CD4-positive, CD25-positive, alpha-beta regulatory T cell (primary cell): ENCODE results near the gene PDE6B. TPM values are rescaled to one million over a fixed set of nuclear protein-coding genes. Genes with fewer than 3 reads are reported as not detected.
A peak's percentile ranks its signal among the peaks of the same experiment; 100 is the strongest.

ENCODE experiments used
- ATAC-seq, 2 donors: fragments of 150-1000 bp; cut with Tn5 transposase; one replicate each; pipeline ENCODE4 v1.10.0; 2021; ENCODE audit warnings: low read depth in 2 of 2, moderate number of reproducible peaks in 2 of 2, moderate library complexity in 1 of 2
- DNase-seq, 3 donors: peaks; one replicate each; pipeline versions ENCODE4 v3.0.0 to v3.0.0-alpha.2; 2012 to 2022; ENCODE audit warnings: mixed read lengths in 1 of 3
- H3K27ac ChIP-seq: one replicate; pipeline ENCODE4 v1.7.0; 2013; ENCODE audit warnings: mild to moderate bottlenecking, low read length; ENCODE audit not compliant: insufficient read depth, poor library complexity, severe bottlenecking
- H3K27me3 ChIP-seq: one replicate; pipeline ENCODE4 v1.7.0; 2013; ENCODE audit warnings: low read length; ENCODE audit not compliant: control insufficient read depth, insufficient read depth
- H3K36me3 ChIP-seq: one replicate; pipeline ENCODE4 v1.7.0; 2013; ENCODE audit warnings: mild to moderate bottlenecking, low read length, moderate library complexity; ENCODE audit not compliant: control insufficient read depth, insufficient read depth
- H3K4me1 ChIP-seq: 2 replicates; pipeline ENCODE4 v1.7.0; 2013; ENCODE audit warnings: mild to moderate bottlenecking, low read length; ENCODE audit not compliant: insufficient read depth, control insufficient read depth, poor library complexity, severe bottlenecking
- H3K4me3 ChIP-seq: one replicate; pipeline ENCODE4 v1.7.0; 2013; ENCODE audit warnings: low read depth, mild to moderate bottlenecking, low read length, moderate library complexity
- H3K9me3 ChIP-seq, 2 experiments: 1 replicate in 1 of 2; 2 replicates in 1 of 2; pipeline ENCODE4 v1.7.0; 2013; ENCODE audit warnings: low read length in 2 of 2, mild to moderate bottlenecking in 1 of 2, moderate library complexity in 1 of 2; ENCODE audit not compliant: control insufficient read depth in 2 of 2
- H3K27ac Mint-ChIP-seq, 3 donors: one replicate each; pipeline ENCODE4 v1.8.0; 2020 to 2022; ENCODE audit warnings: mild to moderate bottlenecking in 3 of 3, mixed read lengths in 3 of 3, moderate library complexity in 2 of 3
- H3K27me3 Mint-ChIP-seq: one replicate; pipeline ENCODE4 v1.8.0; 2022; ENCODE audit warnings: mild to moderate bottlenecking, mixed read lengths
- H3K36me3 Mint-ChIP-seq: one replicate; pipeline ENCODE4 v1.8.0; 2020; ENCODE audit warnings: mixed read lengths
- H3K4me1 Mint-ChIP-seq, 4 donors: one replicate each; pipeline ENCODE4 v1.8.0; 2020 to 2022; ENCODE audit warnings: mixed read lengths in 4 of 4, mild to moderate bottlenecking in 1 of 4
- H3K4me3 Mint-ChIP-seq, 4 donors: one replicate each; pipeline ENCODE4 v1.8.0; 2020 to 2022; ENCODE audit warnings: mild to moderate bottlenecking in 4 of 4, mixed read lengths in 4 of 4, moderate library complexity in 3 of 4
- H3K9me3 Mint-ChIP-seq, 7 donors: one replicate each; pipeline ENCODE4 v1.8.0; 2020 to 2022; ENCODE audit warnings: mixed read lengths in 7 of 7, mild to moderate bottlenecking in 3 of 7, moderate library complexity in 2 of 7
- polyA plus RNA-seq, 4 donors: library from polyadenylated mRNA; unstranded; fragments of 300-500 nt; fragmentation: Illumina TruSeq; gene quantifications; one replicate each; pipeline ENCODE4 v1.2.3, GENCODE V29; 2021
- total RNA-seq: library from RNA; stranded (reverse); gene quantifications from one replicate; pipeline ENCODE4 v1.2.3, GENCODE V29; 2022

PDE6B gene
- total and polyA plus RNA-seq, 5 donors from 2014 or later = 12.3 to 19.8 (median 13.8) TPM

DNA sequence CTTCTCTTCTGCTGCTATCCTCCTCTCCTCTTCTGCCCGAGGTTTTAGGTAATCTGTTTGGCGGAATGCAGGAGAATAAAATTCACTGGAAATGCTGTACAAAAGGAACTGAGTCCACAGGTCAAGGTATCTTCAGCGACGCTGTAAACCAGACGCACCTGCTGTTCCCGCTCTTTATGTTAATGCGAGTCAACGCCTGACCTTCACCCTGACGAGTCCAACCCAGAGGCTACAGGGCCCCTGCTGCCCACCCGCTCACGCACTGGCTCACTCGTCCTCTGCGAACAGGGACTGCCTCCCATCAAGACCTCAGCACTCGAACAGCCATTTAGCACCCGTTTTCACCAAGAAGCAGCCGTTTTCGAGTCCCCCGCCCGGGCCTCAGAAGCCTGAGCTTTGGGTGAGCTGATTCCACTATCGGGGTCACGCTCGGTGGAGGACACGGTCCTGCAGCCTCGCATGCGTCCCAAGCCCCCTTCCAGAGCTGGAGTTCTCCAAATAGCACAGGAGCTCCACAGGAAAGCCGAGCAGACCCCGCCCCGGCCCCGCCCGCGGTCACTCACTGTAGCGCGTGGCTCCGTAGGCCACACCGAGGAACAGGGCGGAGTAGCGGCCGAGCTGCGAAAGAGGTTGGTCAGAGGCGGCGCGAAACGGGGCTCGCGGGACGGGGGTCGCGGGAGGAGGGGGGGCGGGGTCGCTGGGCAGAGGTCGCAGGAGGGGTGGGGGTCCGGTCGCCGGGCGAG, 48.1 kb downstream of the PDE6B start:
- H3K4me3 ChIP-seq = peak overlapping the region; percentile 55
- H3K4me1 ChIP-seq = peaks cover 21% of the 10 kb centered on the region
- peaks cover 6% of the 10 kb centered on the region for H3K27me3 Mint-ChIP-seq
- no peaks in the 10 kb centered on the region for H3K9me3 ChIP-seq
- H3K4me3 Mint-ChIP-seq = peak overlapping the region; percentile 88 to 97 (median 90)
- peaks cover 0 to 16% (median 0%) of the 10 kb centered on the region in 4 donors for H3K4me1 Mint-ChIP-seq
- peak overlapping the region in 2 of 3 donors; percentile 9 to 69 for H3K27ac Mint-ChIP-seq
- no peaks in the 10 kb centered on the region for H3K27me3 ChIP-seq
- DNase-seq = no peak
- peaks cover 22% of the 10 kb centered on the region for H3K36me3 ChIP-seq
- no peak for ATAC-seq
- H3K9me3 Mint-ChIP-seq = no peaks in the 10 kb centered on the region
- H3K27ac ChIP-seq = peak overlapping the region; percentile 97
- peaks cover 10% of the 10 kb centered on the region for H3K36me3 Mint-ChIP-seq

DNA sequence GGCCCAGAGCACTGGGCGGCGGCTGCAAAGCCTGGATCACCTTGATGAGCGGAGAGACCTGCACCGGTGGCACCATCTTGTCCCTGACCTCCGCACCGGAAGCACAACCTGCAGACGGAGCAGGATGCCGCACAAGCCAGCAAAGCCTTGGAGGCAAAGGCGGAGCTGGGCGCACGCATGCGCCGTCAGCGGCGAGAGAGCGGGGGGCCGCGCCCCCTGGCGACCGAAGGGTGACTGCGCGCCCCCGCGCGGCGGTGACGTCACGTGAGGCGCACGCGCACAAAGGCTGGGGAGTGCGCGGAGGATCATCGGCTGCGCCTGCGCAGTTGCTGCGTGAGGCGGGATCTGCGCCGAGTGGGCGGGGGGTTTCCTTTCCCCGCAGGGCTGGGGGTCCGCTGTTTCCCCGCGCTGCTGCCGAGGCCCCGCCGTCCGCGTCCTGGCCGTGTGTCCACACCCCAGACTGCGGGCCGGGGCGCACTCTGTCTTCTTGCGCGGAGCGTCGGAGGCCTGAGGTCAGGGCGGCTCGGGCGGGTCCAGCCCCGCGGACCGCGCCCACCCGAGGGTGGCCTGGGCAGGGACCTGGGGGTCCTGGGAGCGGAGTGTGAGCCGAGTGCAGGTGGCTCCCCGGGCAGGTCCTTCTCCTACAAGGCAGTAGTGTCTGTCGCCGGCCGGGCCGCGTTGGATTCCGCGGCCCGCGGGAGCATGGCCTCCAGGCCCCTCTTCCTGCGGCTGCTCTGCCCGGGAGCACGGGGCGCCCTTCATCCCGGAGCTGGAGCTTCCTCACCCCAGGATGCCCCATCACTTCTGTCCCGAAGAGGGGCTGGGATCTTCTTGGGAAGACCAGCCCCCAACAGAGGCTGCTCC, 49.0 kb downstream of the PDE6B start, which contains the start of the genes ATP5ME and MYL5:
ATP5ME (minus strand) TSS at position 105 of the 864 bp plus-strand sequence; CDS start at position 76, 29 bp downstream.
MYL5 (plus strand) TSS at position 371 of the 864 bp plus-strand sequence. CDS start 3,485 bp downstream, outside the sequence.
- H3K36me3 Mint-ChIP-seq = peaks cover 10% of the 10 kb centered on the region
- H3K4me3 Mint-ChIP-seq = peak within 1 kb of the TSS; percentile 88 to 97 (median 92)
- H3K27ac Mint-ChIP-seq = peak within 1 kb of the TSS; percentile 69 to 94 (median 86)
- H3K4me3 ChIP-seq = peak within 1 kb of the TSS; percentile 55
- H3K27me3 ChIP-seq = no peaks in the 10 kb centered on the region
- H3K36me3 ChIP-seq = peaks cover 22% of the 10 kb centered on the region
- ATAC-seq (peak; percentile 93 to 94), DNase-seq (peak; percentile 96 to 98 (median 96))
- H3K4me1 ChIP-seq = peaks cover 21% of the 10 kb centered on the region
- H3K27me3 Mint-ChIP-seq = peaks cover 6% of the 10 kb centered on the region
- H3K9me3 ChIP-seq = no peaks in the 10 kb centered on the region
- H3K4me1 Mint-ChIP-seq = peaks cover 0 to 16% (median 0%) of the 10 kb centered on the region in 4 donors
- no peaks in the 10 kb centered on the region for H3K9me3 Mint-ChIP-seq
- H3K27ac ChIP-seq = peak within 1 kb of the TSS; percentile 97

DNA sequence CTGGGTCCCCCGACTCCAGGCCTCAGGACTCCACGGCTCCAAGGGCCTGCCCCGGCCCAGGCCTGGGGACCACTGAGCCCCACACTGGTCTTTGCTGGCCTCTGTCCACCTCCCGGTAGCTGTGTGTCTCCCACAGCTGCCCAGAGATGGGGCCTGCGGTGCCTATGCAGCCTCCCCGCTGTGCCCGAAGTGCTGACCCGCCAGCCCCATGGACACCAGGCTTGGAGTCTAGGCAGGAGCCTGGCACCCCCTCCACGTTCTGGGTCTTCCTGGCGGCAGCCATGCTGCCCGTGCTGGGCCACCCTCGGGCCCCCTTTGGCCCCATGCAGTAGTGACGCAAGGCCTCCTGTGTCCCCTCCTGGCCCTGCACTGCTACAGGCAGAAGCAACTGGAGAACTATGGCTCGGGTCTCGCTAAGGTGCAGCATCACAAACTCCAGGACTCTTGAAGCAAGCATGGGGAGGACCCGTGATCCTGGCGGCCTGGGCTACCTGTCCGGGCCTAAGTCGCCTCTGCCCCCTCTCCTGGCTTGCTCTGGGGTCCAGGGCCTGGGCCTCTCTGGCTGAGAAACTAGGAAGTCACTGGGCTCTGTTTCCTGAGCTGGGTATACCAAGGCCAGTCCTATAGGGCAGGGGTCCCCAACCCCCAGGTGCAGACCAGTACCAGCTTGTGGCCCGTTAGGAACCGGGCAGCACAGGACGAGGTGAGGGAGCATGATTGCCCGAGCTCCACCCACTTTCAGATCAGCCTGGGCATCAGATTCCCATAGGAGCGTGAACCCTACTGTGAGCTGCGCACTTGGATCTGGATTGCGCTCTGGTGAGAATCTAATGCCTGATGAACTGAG, 49.9 kb downstream of the PDE6B start:
- Histone ChIP-seq H3K27ac (peak overlapping the region; percentile 97), H3K4me3 (no peak overlapping the region), H3K9me3 (no peaks in the 10 kb centered on the region), H3K4me1 (peaks cover 24% of the 10 kb centered on the region), H3K27me3 (no peaks in the 10 kb centered on the region), H3K36me3 (peaks cover 22% of the 10 kb centered on the region)
- ATAC-seq = no peak
- peaks cover 10% of the 10 kb centered on the region for H3K36me3 Mint-ChIP-seq
- peak overlapping the region in 2 of 3 donors; percentile 20 to 94 for H3K27ac Mint-ChIP-seq
- DNase-seq = no peak
- H3K27me3 Mint-ChIP-seq = peaks cover 6% of the 10 kb centered on the region
- no peaks in the 10 kb centered on the region for H3K9me3 Mint-ChIP-seq
- H3K4me3 Mint-ChIP-seq = peak overlapping the region; percentile 88 to 97 (median 90)
- H3K4me1 Mint-ChIP-seq = peaks cover 0 to 18% (median 0%) of the 10 kb centered on the region in 4 donors

DNA sequence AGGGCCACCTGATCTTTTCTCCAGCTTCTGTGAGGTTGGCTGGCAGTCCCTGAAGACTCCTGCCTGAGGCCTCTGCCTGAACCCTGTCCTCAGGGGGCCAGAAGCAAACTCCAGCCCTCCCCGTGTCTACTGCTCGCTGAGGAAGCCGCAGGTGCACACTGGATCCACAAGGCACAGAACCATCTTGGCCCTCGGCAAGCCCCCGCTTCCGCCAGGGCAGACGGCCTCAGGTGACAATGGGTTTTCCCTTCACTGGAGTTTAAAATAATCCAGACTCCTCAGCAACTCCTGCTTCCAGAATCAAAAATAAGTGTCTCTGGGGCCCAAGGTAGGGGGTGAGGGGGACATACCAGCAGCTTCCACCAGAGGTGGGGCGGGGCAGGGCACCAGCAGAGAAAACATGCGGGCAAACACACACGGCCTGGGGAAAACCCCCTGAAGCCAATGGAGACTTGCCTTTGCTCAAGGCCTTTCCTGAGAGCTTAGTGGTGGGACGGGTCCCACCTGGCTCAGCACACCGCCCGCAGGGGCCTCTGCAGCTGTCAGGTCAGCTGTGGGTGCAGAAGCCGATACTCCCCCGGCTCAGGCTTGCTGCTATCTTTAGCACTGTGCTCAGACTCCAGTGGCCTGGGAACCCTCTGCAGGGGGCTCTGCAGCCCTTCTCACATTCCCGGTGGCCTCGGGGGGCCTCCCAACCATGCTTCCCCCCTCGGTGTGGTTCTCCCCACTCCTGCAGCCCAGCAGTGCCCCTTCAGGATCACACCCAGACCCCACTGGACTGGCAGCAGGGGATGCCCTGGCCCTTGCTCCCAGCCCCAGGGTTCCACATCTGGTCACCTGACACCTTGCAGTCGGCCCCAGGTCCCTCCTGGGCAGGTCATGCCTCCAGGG, 50.9 kb downstream of the PDE6B start:
- Histone ChIP-seq H3K27ac (no peak overlapping the region), H3K9me3 (no peaks in the 10 kb centered on the region), H3K27me3 (no peaks in the 10 kb centered on the region), H3K4me3 (no peak overlapping the region), H3K4me1 (peaks cover 33% of the 10 kb centered on the region), H3K36me3 (peaks cover 14% of the 10 kb centered on the region)
- peaks cover 4% of the 10 kb centered on the region for H3K36me3 Mint-ChIP-seq
- H3K4me3 Mint-ChIP-seq = peak overlapping the region; percentile 88 to 97 (median 90)
- H3K9me3 Mint-ChIP-seq = no peaks in the 10 kb centered on the region
- peaks cover 0 to 25% (median 0%) of the 10 kb centered on the region in 4 donors for H3K4me1 Mint-ChIP-seq
- DNase-seq = no peak
- peaks cover 6% of the 10 kb centered on the region for H3K27me3 Mint-ChIP-seq
- ATAC-seq = no peak
- H3K27ac Mint-ChIP-seq = peak overlapping the region in 1 of 3 donors; percentile 32

DNA sequence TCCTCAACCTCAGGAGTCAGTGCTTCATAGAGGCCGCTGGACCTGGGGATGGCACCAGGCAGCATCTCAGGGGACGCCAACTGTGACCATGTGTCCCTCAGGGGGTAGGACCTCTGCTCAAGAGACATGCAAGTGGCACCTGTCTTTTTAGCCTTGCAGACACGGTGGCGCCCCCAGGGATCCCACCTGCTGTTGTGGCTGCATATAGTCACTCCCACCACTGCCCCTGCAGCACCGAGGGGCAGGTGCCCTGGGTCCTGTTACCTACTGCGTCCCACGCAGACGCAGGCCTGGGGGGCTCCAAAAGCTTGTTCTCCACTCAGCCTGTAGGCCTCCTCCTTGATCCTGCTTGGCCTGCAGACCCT, 51.5 kb downstream of the PDE6B start:
- Histone ChIP-seq H3K9me3 (no peaks in the 10 kb centered on the region), H3K4me3 (no peak overlapping the region), H3K27ac (no peak overlapping the region), H3K36me3 (peaks cover 10% of the 10 kb centered on the region), H3K4me1 (peaks cover 33% of the 10 kb centered on the region), H3K27me3 (no peaks in the 10 kb centered on the region)
- Mint-ChIP-seq H3K4me1 (peaks cover 0 to 25% (median 0%) of the 10 kb centered on the region in 4 donors), H3K36me3 (peaks cover 4% of the 10 kb centered on the region), H3K27me3 (peaks cover 6% of the 10 kb centered on the region), H3K4me3 (peak overlapping the region in 3 of 4 donors; percentile 32 to 91 (median 88)), H3K9me3 (no peaks in the 10 kb centered on the region), H3K27ac (peak overlapping the region in 2 of 3 donors; percentile 32 to 55)
- DNase-seq = no peak
- no peak for ATAC-seq

DNA sequence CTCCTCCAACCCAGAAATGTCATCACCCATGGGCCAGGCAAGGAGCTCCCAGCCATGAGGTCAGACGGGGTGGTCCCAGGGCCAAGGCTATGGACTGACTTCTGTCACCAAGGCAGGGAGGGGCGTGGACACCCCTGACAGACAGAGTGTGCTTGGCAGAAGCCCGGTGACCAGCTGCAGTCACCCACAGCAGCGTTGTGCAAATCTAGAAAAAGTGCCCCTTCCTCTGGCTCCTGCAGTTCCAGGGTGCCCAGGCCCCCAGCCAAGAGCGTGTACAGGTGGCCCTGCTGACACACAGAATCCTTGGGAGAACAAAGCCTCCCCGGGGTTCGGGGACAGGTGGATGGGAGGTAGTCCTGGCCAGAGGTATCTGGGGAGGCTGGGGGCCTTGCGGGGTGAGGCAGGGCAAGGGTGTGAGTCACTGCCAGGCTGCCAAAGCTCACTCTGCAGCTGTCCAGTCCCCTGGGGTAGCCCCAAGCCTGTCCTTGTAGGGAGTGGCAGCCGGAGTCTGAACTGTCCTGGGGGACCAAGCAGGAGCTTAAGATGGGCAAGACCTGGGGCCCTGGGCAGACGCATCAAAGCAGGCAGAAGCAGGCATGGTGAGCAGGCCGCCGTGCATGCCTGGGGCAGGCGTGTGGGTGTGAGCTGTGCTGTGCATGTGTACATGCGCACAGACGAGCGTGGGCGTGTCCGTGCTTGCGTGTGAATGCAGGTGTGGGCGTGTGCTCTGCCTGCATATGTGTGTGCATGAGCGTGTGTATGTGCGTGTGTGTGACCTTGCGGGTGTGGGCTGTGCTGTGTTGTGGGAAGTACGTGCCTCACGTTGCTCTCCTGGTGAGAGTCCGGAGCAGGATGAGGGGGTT, 52.3 kb downstream of the PDE6B start:
- H3K4me3 ChIP-seq = no peak overlapping the region
- H3K27ac Mint-ChIP-seq = peak overlapping the region in 1 of 3 donors; percentile 71
- no peak for ATAC-seq
- peaks cover 0 to 27% (median 0%) of the 10 kb centered on the region in 4 donors for H3K4me1 Mint-ChIP-seq
- H3K27me3 Mint-ChIP-seq = peaks cover 6% of the 10 kb centered on the region
- peak overlapping the region in 2 of 4 donors; percentile 13 to 50 for H3K4me3 Mint-ChIP-seq
- no peaks in the 10 kb centered on the region for H3K36me3 Mint-ChIP-seq
- H3K4me1 ChIP-seq = peaks cover 33% of the 10 kb centered on the region
- no peak for DNase-seq
- H3K27me3 ChIP-seq = no peaks in the 10 kb centered on the region
- H3K9me3 Mint-ChIP-seq = no peaks in the 10 kb centered on the region
- H3K9me3 ChIP-seq = no peaks in the 10 kb centered on the region
- no peak overlapping the region for H3K27ac ChIP-seq
- peaks cover 2% of the 10 kb centered on the region for H3K36me3 ChIP-seq
